Measurements from ENCODE around the gene DCTN3. TPM values are rescaled to one million over a fixed set of nuclear protein-coding genes. Genes with fewer than 3 reads are reported as not detected.

Gene DCTN3
- total RNA-seq, 2 donors from 2014 or later: 79.8 to 141 TPM

- Mint-ChIP-seq H3K27me3 (peaks cover 8 to 9% of the 10 kb centered on the region in 2 donors), H3K4me3 (no peak overlapping the region), H3K27ac (no peak overlapping the region), H3K36me3 (no peaks in the 10 kb centered on the region), H3K4me1 (ENCODE audit: low read depth in 2 of 2) (peaks cover 0 to 2% of the 10 kb centered on the region in 2 donors), H3K9me3 (no peaks in the 10 kb centered on the region)
- ATAC-seq: no peak
- no peak for DNase-seq (ENCODE audit: low spot score)
Measured at GRCh38 chr9:34601937-34602573, 18.2 kb downstream of the DCTN3 start.

DNA sequence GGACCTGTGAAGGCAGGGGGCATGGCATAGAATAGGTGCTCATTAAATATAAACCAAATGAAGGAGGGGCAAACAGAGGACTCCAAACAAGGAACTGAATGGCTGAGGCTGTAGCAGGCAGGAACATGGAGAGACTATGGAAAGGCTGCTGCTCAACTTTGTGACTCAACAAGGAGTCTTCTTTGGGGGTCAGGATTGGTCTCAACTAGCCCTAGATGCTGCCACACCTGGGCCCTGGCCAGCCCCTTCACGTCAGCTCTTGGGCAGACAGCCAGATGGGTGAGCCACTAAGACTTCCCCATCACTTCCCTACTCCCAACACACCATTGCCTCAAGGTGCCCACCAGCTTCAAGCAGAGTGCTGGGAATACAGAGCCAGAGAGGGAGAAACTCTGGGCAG lies 19.4 kb downstream of the DCTN3 start:
- Mint-ChIP-seq H3K27me3 (peaks cover 15 to 16% of the 10 kb centered on the region in 2 donors), H3K27ac (no peak overlapping the region), H3K36me3 (no peaks in the 10 kb centered on the region), H3K4me3 (no peak overlapping the region), H3K4me1 (ENCODE audit: low read depth in 2 of 2) (peaks cover 0 to 2% of the 10 kb centered on the region in 2 donors), H3K9me3 (no peaks in the 10 kb centered on the region)
- no peak for DNase-seq (ENCODE audit: low spot score)
- no peak for ATAC-seq

DNA sequence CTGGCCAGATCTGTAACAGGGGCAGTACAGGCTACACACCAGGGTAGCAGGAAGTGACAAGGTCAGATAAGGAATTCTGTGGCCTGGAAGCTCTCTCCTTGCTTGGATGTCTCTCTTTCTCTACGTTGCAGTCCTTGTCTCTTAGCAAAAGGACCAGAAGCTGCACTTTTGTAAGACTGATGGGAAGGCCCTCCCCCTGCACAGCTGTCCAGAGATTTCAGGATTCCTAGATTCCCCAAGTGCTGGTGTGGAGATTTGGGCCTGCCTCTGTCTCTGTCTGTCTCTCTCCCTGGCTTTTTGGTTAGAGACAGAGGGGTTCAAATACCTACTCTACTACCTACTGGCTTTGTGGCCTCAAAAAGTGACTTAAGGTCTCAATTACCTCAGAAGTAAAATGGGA lies 20.7 kb downstream of the DCTN3 start:
- Mint-ChIP-seq H3K9me3 (no peaks in the 10 kb centered on the region), H3K4me3 (no peak overlapping the region), H3K36me3 (no peaks in the 10 kb centered on the region), H3K4me1 (ENCODE audit: low read depth in 2 of 2) (peaks cover 0 to 2% of the 10 kb centered on the region in 2 donors), H3K27me3 (peaks cover 17 to 20% of the 10 kb centered on the region in 2 donors), H3K27ac (no peak overlapping the region)
- DNase-seq (ENCODE audit: low spot score): no peak
- ATAC-seq: no peak

DNA sequence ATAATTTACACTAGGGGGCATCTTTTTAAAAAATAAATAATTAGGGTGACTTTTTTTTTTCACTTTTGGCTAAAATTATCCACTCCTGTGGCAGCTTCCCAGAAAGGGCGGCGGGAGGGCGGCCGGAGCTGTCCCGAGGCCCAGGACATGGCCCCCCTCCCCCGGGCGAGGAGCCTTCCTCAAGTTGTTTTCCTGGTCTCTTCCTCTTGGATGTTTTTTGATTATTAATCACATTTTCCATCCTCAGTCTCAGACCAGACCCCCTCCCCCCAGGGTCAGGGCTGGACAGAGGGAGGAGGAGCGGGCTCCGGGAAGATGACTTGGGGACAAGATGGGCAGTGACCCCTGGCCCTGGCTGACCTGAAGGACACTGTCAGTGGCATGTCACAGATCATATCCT lies 26.1 kb downstream of the DCTN3 start:
- DNase-seq (ENCODE audit: low spot score): no peak
- no peaks in the 10 kb centered on the region for H3K9me3 Mint-ChIP-seq
- H3K36me3 Mint-ChIP-seq: no peaks in the 10 kb centered on the region
- peaks cover 11 to 24% of the 10 kb centered on the region in 2 donors for H3K4me1 Mint-ChIP-seq (ENCODE audit: low read depth in 2 of 2)
- no peak overlapping the region for H3K27ac Mint-ChIP-seq
- no peak overlapping the region for H3K4me3 Mint-ChIP-seq
- H3K27me3 Mint-ChIP-seq: peaks cover 35 to 48% of the 10 kb centered on the region in 2 donors
- ATAC-seq: no peak

- Mint-ChIP-seq H3K9me3 (no peaks in the 10 kb centered on the region), H3K4me3 (peak overlapping the region; percentile 18), H3K27ac (no peak overlapping the region), H3K27me3 (peaks cover 44 to 59% of the 10 kb centered on the region in 2 donors), H3K4me1 (ENCODE audit: low read depth in 2 of 2) (peaks cover 18 to 32% of the 10 kb centered on the region in 2 donors), H3K36me3 (no peaks in the 10 kb centered on the region)
- ATAC-seq (no peak), DNase-seq (ENCODE audit: low spot score) (no peak)
Measured at GRCh38 chr9:34592895-34593601, 27.2 kb downstream of the DCTN3 start.

- ATAC-seq: no peak
- Mint-ChIP-seq H3K4me3 (peak overlapping the region; percentile 60), H3K36me3 (no peaks in the 10 kb centered on the region), H3K27me3 (peaks cover 51 to 60% of the 10 kb centered on the region in 2 donors), H3K27ac (no peak overlapping the region), H3K9me3 (no peaks in the 10 kb centered on the region), H3K4me1 (ENCODE audit: low read depth in 2 of 2) (peaks cover 18 to 32% of the 10 kb centered on the region in 2 donors)
- no peak for DNase-seq (ENCODE audit: low spot score)
Measured at GRCh38 chr9:34591917-34592866, 28.1 kb downstream of the DCTN3 start.

- peak; percentile 81 to 87 for ATAC-seq
- Mint-ChIP-seq H3K27ac (no peak overlapping the region), H3K4me1 (ENCODE audit: low read depth in 2 of 2) (peaks cover 18 to 32% of the 10 kb centered on the region in 2 donors)
Measured at GRCh38 chr9:34591248-34591916, 28.9 kb downstream of the DCTN3 start.

GRCh38 chr9:34590381-34591247 lies 29.7 kb downstream of the DCTN3 start:
- H3K27ac Mint-ChIP-seq: no peak overlapping the region
- H3K4me1 Mint-ChIP-seq (ENCODE audit: low read depth in 2 of 2): peaks cover 18 to 32% of the 10 kb centered on the region in 2 donors
- H3K9me3 Mint-ChIP-seq: no peaks in the 10 kb centered on the region
- DNase-seq (ENCODE audit: low spot score) (no peak), ATAC-seq (no peak)
- H3K27me3 Mint-ChIP-seq: peaks cover 58 to 60% of the 10 kb centered on the region in 2 donors
- peak overlapping the region; percentile 63 for H3K4me3 Mint-ChIP-seq
- no peaks in the 10 kb centered on the region for H3K36me3 Mint-ChIP-seq

More at GRCh38 chr9:34591248-34591916, 28.9 kb downstream of the DCTN3 start:
- peak; percentile 84 for DNase-seq (ENCODE audit: low spot score)
- no peaks in the 10 kb centered on the region for H3K9me3 Mint-ChIP-seq
- H3K36me3 Mint-ChIP-seq: no peaks in the 10 kb centered on the region
- H3K27me3 Mint-ChIP-seq: peaks cover 56 to 59% of the 10 kb centered on the region in 2 donors
- peak overlapping the region; percentile 63 for H3K4me3 Mint-ChIP-seq

DNA sequence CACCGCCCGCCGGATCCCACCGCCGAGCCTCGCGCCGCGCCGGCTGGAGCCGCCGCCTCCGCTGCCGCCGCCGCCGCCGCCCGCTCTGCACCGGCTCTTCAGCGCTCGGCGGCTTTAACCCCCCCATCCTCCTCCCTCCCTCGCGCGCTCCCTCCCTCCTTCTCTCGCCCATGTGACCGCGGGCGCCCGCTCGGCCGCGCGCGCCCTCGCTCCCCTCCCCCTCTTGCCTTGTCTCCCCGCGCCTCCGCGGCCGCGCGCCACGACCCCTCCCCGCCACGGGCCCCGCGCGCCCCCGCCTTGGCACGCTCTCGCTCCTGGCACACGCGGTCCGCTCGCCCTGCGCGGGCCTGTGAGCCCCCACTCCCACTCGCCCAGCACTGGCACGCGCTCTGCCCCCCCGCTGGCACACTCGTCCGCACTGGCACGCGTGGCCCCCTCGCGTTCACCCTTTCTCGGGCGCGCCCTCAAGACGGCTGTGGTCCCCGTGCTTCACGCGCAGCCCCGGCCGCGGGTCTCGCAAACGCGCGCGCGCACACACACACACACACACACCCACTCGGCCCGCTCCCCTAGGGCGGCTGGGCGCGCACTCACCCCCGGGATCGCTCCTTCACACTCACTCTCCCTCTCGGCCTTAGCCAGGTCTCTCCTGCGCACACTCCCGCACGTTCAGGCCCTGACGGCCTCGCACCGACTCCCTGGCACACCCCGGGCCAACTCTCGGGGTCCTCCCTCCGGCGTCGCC lies 30.5 kb downstream of the DCTN3 start, which contains the start of gene CNTFR:
Gene CNTFR (minus strand): TSS at position 89 of the 745 bp plus-strand sequence. CDS start 20,743 bp downstream, outside the sequence.
- peaks cover 56 to 62% of the 10 kb centered on the region in 2 donors for H3K27me3 Mint-ChIP-seq
- H3K27ac Mint-ChIP-seq: no peak within 1 kb of the TSS

GRCh38 chr9:34588671-34589635 lies 31.3 kb downstream of the DCTN3 start:
- no peaks in the 10 kb centered on the region for H3K36me3 Mint-ChIP-seq
- DNase-seq (ENCODE audit: low spot score) (no peak), ATAC-seq (no peak)
- H3K27me3 Mint-ChIP-seq: peaks cover 57 to 69% of the 10 kb centered on the region in 2 donors
- no peaks in the 10 kb centered on the region for H3K9me3 Mint-ChIP-seq
- no peak overlapping the region for H3K27ac Mint-ChIP-seq
- H3K4me1 Mint-ChIP-seq (ENCODE audit: low read depth in 2 of 2): peaks cover 18 to 32% of the 10 kb centered on the region in 2 donors
- H3K4me3 Mint-ChIP-seq: peak overlapping the region; percentile 19

More for the DNA sequence above, 30.5 kb downstream of the DCTN3 start, which contains the start of gene CNTFR:
- Mint-ChIP-seq H3K4me1 (ENCODE audit: low read depth in 2 of 2) (peaks cover 18 to 32% of the 10 kb centered on the region in 2 donors), H3K9me3 (no peaks in the 10 kb centered on the region), H3K36me3 (no peaks in the 10 kb centered on the region), H3K4me3 (peak within 1 kb of the TSS; percentile 63)
- DNase-seq (ENCODE audit: low spot score): no peak
- no peak for ATAC-seq

- Mint-ChIP-seq H3K27ac (no peak overlapping the region), H3K9me3 (no peaks in the 10 kb centered on the region), H3K4me3 (no peak overlapping the region), H3K27me3 (peaks cover 54 to 64% of the 10 kb centered on the region in 2 donors), H3K4me1 (ENCODE audit: low read depth in 2 of 2) (peaks cover 12 to 24% of the 10 kb centered on the region in 2 donors), H3K36me3 (no peaks in the 10 kb centered on the region)
- ATAC-seq: peak in 1 of 2 donors; percentile 49
- no peak for DNase-seq (ENCODE audit: low spot score)
Measured at GRCh38 chr9:34587271-34587670, 33.0 kb downstream of the DCTN3 start.

Measured in natural killer cell treated with Interleukin-12 subunit alpha and Interleukin-12 subunit beta and Interleukin-15 and Interleukin-18, amount 100 ng/mL, for 72 hours (primary cell).